Measurements from ENCODE around the gene HMSD.

HMSD gene

GRCh38 chr18:63981719-63982118 is 32.6 kb downstream of the HMSD start:
- no peak for DNase-seq
- intact Hi-C loops (cut with DNase I), result no loop called here

- intact Hi-C loops (cut with DNase I), result no loop called here
- DNase-seq, result no peak
Measured at GRCh38 chr18:63982361-63982760, 33.3 kb downstream of the HMSD start.

- intact Hi-C loops (cut with DNase I), result no loop called here
- no peak for DNase-seq
Measured at GRCh38 chr18:63986885-63987284, 37.8 kb downstream of the HMSD start.

- intact Hi-C loops (cut with DNase I), result no loop called here
- DNase-seq, result no peak
Measured at GRCh38 chr18:63987743-63988142, 38.6 kb downstream of the HMSD start.

GRCh38 chr18:63992751-63993150 is 43.6 kb downstream of the HMSD start:
- DNase-seq, result no peak
- intact Hi-C loops (cut with DNase I), result no loop called here

- peak in 7 of 10 donors; percentile 23 to 87 (median 68) for DNase-seq
- intact Hi-C loops (cut with DNase I), result no loop called here
Measured at GRCh38 chr18:63994783-63995399, 45.8 kb downstream of the HMSD start.

GRCh38 chr18:63997041-63997440 is 47.9 kb downstream of the HMSD start:
- intact Hi-C loops (cut with DNase I), result no loop called here

GRCh38 chr18:63997606-63998005 is 48.5 kb downstream of the HMSD start:
- no peak for DNase-seq
- intact Hi-C loops (cut with DNase I), result no loop called here

More at GRCh38 chr18:63997041-63997440, 47.9 kb downstream of the HMSD start:
- peak in 1 of 10 donors; percentile 62 for DNase-seq

- DNase-seq, result no peak
- intact Hi-C loops (cut with DNase I), result no loop called here
Measured at GRCh38 chr18:63999871-64000270, 50.8 kb downstream of the HMSD start.

GRCh38 chr18:64002581-64002980 is 53.5 kb downstream of the HMSD start:
- intact Hi-C loops (cut with DNase I), result no loop called here
- DNase-seq, result no peak

- intact Hi-C loops (cut with DNase I), result no loop called here
- DNase-seq, result no peak
Measured at GRCh38 chr18:64009305-64009704, 60.2 kb downstream of the HMSD start.

Data from posterior cingulate gyrus (tissue), 11 donors.